Measurements from ENCODE around the gene HOXC9. TPM values are rescaled to one million over a fixed set of nuclear protein-coding genes. Genes with fewer than 3 reads are reported as not detected.

HOXC9 gene
- total and polyA plus RNA-seq, 9 of the 15 experiments (the other 6 are each of a cell fraction or from before 2014, with no cell fraction given), result 1.1 to 10.5 (median 9.3) TPM

GRCh38 chr12:53954694-53955035 is 45.3 kb upstream of the HOXC9 start, which contains the start of gene HOXC12:
TSS of gene HOXC12 (plus strand) at chr12:53954903. CDS start at chr12:53954930, 27 bp downstream.
- H3K27me3 ChIP-seq (ENCODE audit: control insufficient read depth in 2 of 2, insufficient read depth in 2 of 2, low read length in 2 of 2), result peaks cover 61 to 87% of the 10 kb centered on the region in 2 experiments
- no TSS peak for BruUV-seq (replicated peaks)
- no peak within 1 kb of the TSS for H3K27ac ChIP-seq (ENCODE audit: extremely low read depth, low read depth, low read length)
- CTCF ChIA-PET (ENCODE audit: low intra/inter-chr PET ratio), result no interaction called here
- ATAC-seq (no peak), DNase-seq (ENCODE audit: extremely low read depth in 1 of 4, low spot score in 3 of 4) (no peak), FAIRE-seq (no peak)
- no peaks in the 10 kb centered on the region for H3K36me3 ChIP-seq (ENCODE audit: control insufficient read depth, insufficient read depth, low read length)
- H4K20me1 ChIP-seq (replicated peaks; ENCODE audit: control insufficient read depth, insufficient read depth, low read length), result peaks cover 17% of the 10 kb centered on the region
- H3K4me1 ChIP-seq (replicated peaks in 1 of 2; ENCODE audit: control insufficient read depth in 2 of 2, insufficient read depth in 2 of 2, low read length in 2 of 2), result peaks cover 0 to 34% of the 10 kb centered on the region in 2 experiments; a peak in 2 of 5 replicates
- TF ChIP-seq USF2 (CRISPR knock-in tag; IDR thresholded peaks at IDR 0.05), result peak; percentile 39; the same call in 1 of the 2 replicates
- TF ChIP-seq ILK (tag; IDR thresholded peaks at IDR 0.05; ENCODE audit: borderline replicate concordance, low read depth), result no peak
- TF ChIP-seq NFYB (IDR thresholded peaks at IDR 0.05; ENCODE audit: extremely low read depth, insufficient read length), result peak; percentile 36
- H3K9ac ChIP-seq (ENCODE audit: insufficient read depth in 1 of 2, low read depth in 2 of 2, low read length in 2 of 2), result no peak within 1 kb of the TSS
- no peaks in the 10 kb centered on the region for H3K9me1 ChIP-seq (ENCODE audit: control insufficient read depth, insufficient read depth, low read length)
- in situ Hi-C loops (cut with MboI), result no loop called here
- no peak within 1 kb of the TSS for H3K4me2 ChIP-seq (ENCODE audit: insufficient read depth, low read length)
- POLR2A ChIA-PET, result interaction anchor here (0.5 to 1.4 kb wide), 4 partner anchors 10 to 44 kb away, joined by 3 to 6 read pairs (median 4); partner anchors contain the start of gene HOXC13
- no peaks in the 10 kb centered on the region for H3K9me3 ChIP-seq (replicated peaks; ENCODE audit: control insufficient read depth, insufficient read depth, low read depth, low read length)
- H3K4me3 ChIP-seq, result no peak within 1 kb of the TSS
- 7% methylated on average over 5 of the region's 20 CpGs for WGBS (ENCODE audit: insufficient coverage, low coverage, missing lambda C conversion rate)
- H2AFZ ChIP-seq (ENCODE audit: low read depth, low read length), result no peak within 1 kb of the TSS
- no peaks in the 10 kb centered on the region for H3K79me2 ChIP-seq (ENCODE audit: control insufficient read depth, insufficient read depth, low read length)
- intact Hi-C loops (cut with micrococcal nuclease), result no loop called here
